K562 (cell line): ENCODE results near the gene SYNPO. TPM values are rescaled to one million over a fixed set of nuclear protein-coding genes. Genes with fewer than 3 reads are reported as not detected.
A peak's percentile ranks its signal among the peaks of the same experiment; 100 is the strongest.

Source experiments
- ATAC-seq: fragments of 200-7000 bp; cut with Tn5 transposase; 3 replicates; pipeline ENCODE4 v1.9.1; 2020; ENCODE audit warnings: moderate library complexity
- BruUV-seq: library from RNA; stranded (reverse); fragments of 400-500 nt; replicated peaks from 2 replicates; lab custom pipeline; 2021; lab: Mats Ljungman, UMichigan
- CTCF ChIA-PET: fragments of 300-600 bp; formaldehyde crosslinking; extraction: SDS; loops from one replicate; lab custom pipeline; 2021; ENCODE audit warnings: low intra/inter-chr PET ratio; lab: Yijun Ruan, JAX
- POLR2A ChIA-PET: fragments of 300-600, 350-650 bp; sonication (Branson Sonifier 250); formaldehyde crosslinking; extraction: SDS; loops from one replicate; lab custom pipeline; 2021; ENCODE audit warnings: antibody characterized with exemption, inconsistent platforms; lab: Yijun Ruan, JAX
- DNase-seq, 4 experiments: peaks; one replicate each; pipeline versions ENCODE4 v3.0.0 to v3.0.0-alpha.2; 2011 to 2018; ENCODE audit warnings: low spot score in 3 of 4, mixed read lengths in 3 of 4; ENCODE audit errors: extremely low read depth in 1 of 4
- FAIRE-seq: peaks from 2 replicates; lab custom pipeline; 2011; peaks lifted over from hg19 to GRCh38; lab: Jason Lieb, UNC
- H2AFZ ChIP-seq: 2 replicates; pipeline ENCODE4 v1.6.0; 2011; ENCODE audit warnings: low read depth, low read length, control low read depth, inconsistent platforms
- H3K27ac ChIP-seq: fragments of 200-600 bp; 3 replicates; pipeline ENCODE4 v1.8.0; 2011; ENCODE audit warnings: low read depth, mild to moderate bottlenecking, control low read depth, inconsistent platforms, low read length, moderate library complexity, mixed read lengths; ENCODE audit errors: extremely low read depth
- H3K27me3 ChIP-seq, 2 experiments: fragments of 300-600 bp in 1 of 2; 2 replicates in 1 of 2; 3 replicates in 1 of 2; pipeline versions ENCODE4 v1.6.0 to v1.8.0; 2011; ENCODE audit warnings: inconsistent platforms in 2 of 2, low read length in 2 of 2, mild to moderate bottlenecking in 1 of 2, mixed read lengths in 1 of 2, moderate library complexity in 1 of 2; ENCODE audit not compliant: control insufficient read depth in 2 of 2, insufficient read depth in 2 of 2
- H3K36me3 ChIP-seq: fragments of 300-600 bp; 3 replicates; pipeline ENCODE4 v1.8.0; 2011; ENCODE audit warnings: mild to moderate bottlenecking, low read length, inconsistent platforms; ENCODE audit not compliant: control insufficient read depth, insufficient read depth
- H3K4me1 ChIP-seq, 2 experiments: fragments of 200-600 bp in 1 of 2; replicated peaks in 1 of 2; 2 replicates in 1 of 2; 3 replicates in 1 of 2; pipeline versions ENCODE4 v1.5.1 to v1.8.0; 2011; ENCODE audit warnings: inconsistent platforms in 2 of 2, low read length in 2 of 2, mild to moderate bottlenecking in 1 of 2, mixed read lengths in 1 of 2, moderate library complexity in 1 of 2; ENCODE audit not compliant: control insufficient read depth in 2 of 2, insufficient read depth in 2 of 2
- H3K4me2 ChIP-seq: 2 replicates; pipeline ENCODE4 v1.6.1; 2011; ENCODE audit warnings: low read length, control low read depth, inconsistent platforms, mixed read lengths; ENCODE audit not compliant: insufficient read depth
- H3K4me3 ChIP-seq: fragments of 200-600 bp; sonication (generic), shearing (Covaris generic); 2 replicates; pipeline ENCODE4 v1.5.1; 2016; ENCODE audit warnings: control low read depth, inconsistent platforms
- H3K79me2 ChIP-seq: fragments of 200-600 bp; 3 replicates; pipeline ENCODE4 v1.8.0; 2011; ENCODE audit warnings: low read length, inconsistent platforms; ENCODE audit not compliant: control insufficient read depth, insufficient read depth
- H3K9ac ChIP-seq, 2 experiments: 2 replicates each; pipeline versions ENCODE4 v1.6.0 to v1.6.1; 2011; ENCODE audit warnings: low read depth in 2 of 2, low read length in 2 of 2, control low read depth in 1 of 2, inconsistent platforms in 1 of 2, mild to moderate bottlenecking in 1 of 2, mixed read lengths in 1 of 2; ENCODE audit not compliant: insufficient read depth in 1 of 2
- H3K9me1 ChIP-seq: one replicate; pipeline ENCODE4 v1.6.0; 2011; ENCODE audit warnings: inconsistent platforms, mild to moderate bottlenecking, low read length, moderate library complexity; ENCODE audit not compliant: control insufficient read depth, insufficient read depth
- H3K9me3 ChIP-seq: replicated peaks from 2 replicates; pipeline ENCODE4 v1.5.1; 2011; ENCODE audit warnings: low read depth, low read length, inconsistent platforms; ENCODE audit not compliant: control insufficient read depth, insufficient read depth
- H4K20me1 ChIP-seq: replicated peaks from 2 replicates; pipeline ENCODE4 v1.6.1; 2011; ENCODE audit warnings: low read length, inconsistent platforms, mixed read lengths; ENCODE audit not compliant: control insufficient read depth, insufficient read depth
- BRD9 ChIP-seq: fragments of 450-650 bp; IDR thresholded peaks from 2 replicates; pipeline ENCODE4 v1.6.1; 2018; ENCODE audit warnings: low read depth; ENCODE audit not compliant: partially characterized antibody
- KDM1A ChIP-seq, 2 experiments: fragments of 450-650 bp; IDR thresholded peaks; 2 replicates each; pipeline ENCODE4 v1.6.1; 2016; ENCODE audit warnings: mild to moderate bottlenecking in 2 of 2
- NFIC ChIP-seq: fragments of 450-650 bp; IDR thresholded peaks from 2 replicates; pipeline ENCODE4 v1.6.1; 2017; ENCODE audit warnings: mild to moderate bottlenecking, inconsistent platforms
- ZFP36 ChIP-seq: fragments of 150-350 bp; IDR thresholded peaks from 2 replicates; pipeline ENCODE4 v1.6.1; 2018; ENCODE audit warnings: low read length, low read depth; ENCODE audit not compliant: partially characterized antibody
- WGBS: fragments of 100-300 bp; shearing (Covaris generic); methylation state at CpG from one replicate; pipeline ENCODE4 v1.1.6; 2016; ENCODE audit warnings: low coverage, mixed read lengths; ENCODE audit not compliant: insufficient coverage; ENCODE audit errors: missing lambda C conversion rate; 5-methylcytosine and 5-hydroxymethylcytosine counted together
- in situ Hi-C: fragments of 300-500 bp; cut with MboI; formaldehyde crosslinking; loops from 4 replicates; pipeline ENCODE4 v1.15.0; 2018; ENCODE audit warnings: inconsistent platforms, mixed read lengths
- intact Hi-C: fragments of 100-400 bp; cut with micrococcal nuclease; formaldehyde crosslinking; loops from 2 replicates; pipeline ENCODE4 v1.14.2; 2022
- polyA plus RNA-seq, 8 experiments: library from polyadenylated mRNA; depleted of rRNA in 4 of 8; stranded (reverse) in 5 of 8; unstranded in 3 of 8; fragments of >200 nt; fragmentation: Nextera tagmentation in 2 of 8; fragmentation: Illumina TruSeq in 1 of 8; extraction: Ambion mirVana in 2 of 8; extraction: Trizol in 1 of 8; gene quantifications; 2 replicates each; pipeline versions ENCODE4 v1.2.1 to v1.2.3, GENCODE V29; 2011 to 2014; ENCODE audit warnings: inconsistent platforms in 1 of 8, missing spikeins in 1 of 8
- total RNA-seq, 7 experiments: library from RNA; depleted of rRNA in 6 of 7; stranded (reverse); fragments of >200 nt in 6 of 7; fragmentation: Illumina TruSeq in 2 of 7; extraction: Trizol in 2 of 7; gene quantifications; 2 replicates each; pipeline versions ENCODE4 v1.2.1 to v1.2.3, GENCODE V29; 2011 to 2021; ENCODE audit warnings: low replicate concordance in 1 of 7
- TF ChIP-seq, protein P1 (sequence below): fragments of 450-650 bp; formaldehyde crosslinking; IDR thresholded peaks from 2 replicates; pipeline ENCODE4 v1.4.0; 2022; ENCODE audit warnings: missing genetic modification characterization

Gene SYNPO
- total and polyA plus RNA-seq, 9 of the 15 experiments (the other 6 are each of a cell fraction or from before 2014, with no cell fraction given), result 0.01 to 0.31 (median 0.03) TPM; not detected in 4

GRCh38 chr5:150633429-150633828, 7.0 kb upstream of the SYNPO start:
- H3K27ac ChIP-seq, result no peak overlapping the region
- TF ChIP-seq NFIC, result peak; percentile 26; the same call in 1 of the 2 replicates
- no peak for TF ChIP-seq BRD9
- TF ChIP-seq, all 486 proteins: peak for 1
- no peak overlapping the region for H2AFZ ChIP-seq
- FAIRE-seq, result no peak
- peaks cover 0 to 2% of the 10 kb centered on the region in 2 experiments; a peak in 1 of 5 replicates for H3K4me1 ChIP-seq
- no peaks in the 10 kb centered on the region for H3K36me3 ChIP-seq
- peaks cover 2 to 37% of the 10 kb centered on the region in 2 experiments; a peak in 4 of 5 replicates for H3K27me3 ChIP-seq
- in situ Hi-C loops (no loop called here), intact Hi-C loops (no loop called here)
- no peak for DNase-seq
- H3K9me1 ChIP-seq, result no peaks in the 10 kb centered on the region
- ChIA-PET CTCF (no interaction called here), POLR2A (no interaction called here)
- no peak overlapping the region for H3K9ac ChIP-seq
- H3K9me3 ChIP-seq, result no peaks in the 10 kb centered on the region
- 11% methylated on average over 2 of the region's 2 CpGs for WGBS
- H4K20me1 ChIP-seq, result 0 out of 2 replicates have a peak, but pooled peaks cover 3% of the 10 kb centered on the region
- H3K4me2 ChIP-seq, result no peak overlapping the region
- no peak for ATAC-seq
- BruUV-seq, result no TSS peak
- no peak overlapping the region for H3K4me3 ChIP-seq
- H3K79me2 ChIP-seq, result no peaks in the 10 kb centered on the region

GRCh38 chr5:150636391-150637244, 3.8 kb upstream of the SYNPO start:
- 26% methylated on average over 6 of the region's 6 CpGs for WGBS
- ChIA-PET CTCF (no interaction called here), POLR2A (no interaction called here)
- Histone ChIP-seq H4K20me1 (peaks cover 11% of the 10 kb centered on the region), H3K79me2 (no peaks in the 10 kb centered on the region), H3K4me3 (no peak overlapping the region), H3K4me2 (no peak overlapping the region), H3K27ac (no peak overlapping the region), H3K4me1 (peaks cover 11 to 15% of the 10 kb centered on the region in 2 experiments), H3K36me3 (no peaks in the 10 kb centered on the region), H2AFZ (no peak overlapping the region), H3K27me3 (peaks cover 2 to 29% of the 10 kb centered on the region in 2 experiments; a peak in 4 of 5 replicates), H3K9me1 (no peaks in the 10 kb centered on the region), H3K9ac (no peak overlapping the region), H3K9me3 (no peaks in the 10 kb centered on the region)
- FAIRE-seq (no peak), ATAC-seq (no peak), DNase-seq (no peak)
- intact Hi-C loops (no loop called here), in situ Hi-C loops (no loop called here)
- BruUV-seq, result no TSS peak
- TF ChIP-seq, protein P1, sequence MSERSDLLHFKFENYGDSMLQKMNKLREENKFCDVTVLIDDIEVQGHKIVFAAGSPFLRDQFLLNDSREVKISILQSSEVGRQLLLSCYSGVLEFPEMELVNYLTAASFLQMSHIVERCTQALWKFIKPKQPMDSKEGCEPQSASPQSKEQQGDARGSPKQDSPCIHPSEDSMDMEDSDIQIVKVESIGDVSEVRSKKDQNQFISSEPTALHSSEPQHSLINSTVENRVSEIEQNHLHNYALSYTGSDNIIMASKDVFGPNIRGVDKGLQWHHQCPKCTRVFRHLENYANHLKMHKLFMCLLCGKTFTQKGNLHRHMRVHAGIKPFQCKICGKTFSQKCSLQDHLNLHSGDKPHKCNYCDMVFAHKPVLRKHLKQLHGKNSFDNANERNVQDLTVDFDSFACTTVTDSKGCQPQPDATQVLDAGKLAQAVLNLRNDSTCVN, result no peak
- peak in 1 of 2 experiments; percentile 50; a peak in 1 of 4 replicates for TF ChIP-seq KDM1A (IDR thresholded peaks at IDR 0.05)
- peak; percentile 23 for TF ChIP-seq ZFP36
